Measurements from ENCODE around the gene NT5DC2. TPM values are rescaled to one million over a fixed set of nuclear protein-coding genes. Genes with fewer than 3 reads are reported as not detected.

Gene NT5DC2
- total RNA-seq, 1 donor from 2014 or later, result 392 TPM

- no peak for TF ChIP-seq CTCF (conservative IDR thresholded peaks at IDR 0.05)
- peaks cover 9% of the 10 kb centered on the region for H3K36me3 Mint-ChIP-seq (ENCODE audit: low read depth)
- no peaks in the 10 kb centered on the region for H3K9me3 Mint-ChIP-seq
- peaks cover 54% of the 10 kb centered on the region for H3K4me1 Mint-ChIP-seq
- DNase-seq (ENCODE audit: low read depth, low spot score), result peak; percentile 91
- H3K27ac Mint-ChIP-seq (ENCODE audit: unreplicated experiment), result peak within 1 kb of the TSS; percentile 98
- H3K4me3 Mint-ChIP-seq, result peak within 1 kb of the TSS; percentile 99
- peaks cover 2% of the 10 kb centered on the region for H3K27me3 Mint-ChIP-seq (ENCODE audit: low read depth)
Observed at GRCh38 chr3:52536369-52537164, 2.9 kb upstream of the NT5DC2 start, which contains the start of gene UQCC5. TSS of gene UQCC5 (plus strand) at chr3:52536605. CDS start at chr3:52536756, 151 bp downstream.

- Mint-ChIP-seq H3K4me1 (peaks cover 54% of the 10 kb centered on the region), H3K27me3 (ENCODE audit: low read depth) (peaks cover 2% of the 10 kb centered on the region)
- TF ChIP-seq CTCF (conservative IDR thresholded peaks at IDR 0.05), result no peak
Observed at GRCh38 chr3:52536112-52536368, 2.4 kb upstream of the NT5DC2 start.

GRCh38 chr3:52535411-52536111 is 1.9 kb upstream of the NT5DC2 start:
- H3K4me3 Mint-ChIP-seq, result peak overlapping the region; percentile 99
- DNase-seq (ENCODE audit: low read depth, low spot score), result no peak
- H3K27me3 Mint-ChIP-seq (ENCODE audit: low read depth), result peaks cover 2% of the 10 kb centered on the region
- H3K4me1 Mint-ChIP-seq, result peaks cover 54% of the 10 kb centered on the region
- H3K36me3 Mint-ChIP-seq (ENCODE audit: low read depth), result peaks cover 9% of the 10 kb centered on the region
- H3K27ac Mint-ChIP-seq (ENCODE audit: unreplicated experiment), result no peak overlapping the region
- H3K9me3 Mint-ChIP-seq, result no peaks in the 10 kb centered on the region
- no peak for TF ChIP-seq CTCF (conservative IDR thresholded peaks at IDR 0.05)

More at GRCh38 chr3:52536112-52536368, 2.4 kb upstream of the NT5DC2 start:
- no peak overlapping the region for H3K27ac Mint-ChIP-seq (ENCODE audit: unreplicated experiment)
- H3K9me3 Mint-ChIP-seq, result no peaks in the 10 kb centered on the region
- no peak for DNase-seq (ENCODE audit: low read depth, low spot score)
- peak overlapping the region; percentile 99 for H3K4me3 Mint-ChIP-seq
- H3K36me3 Mint-ChIP-seq (ENCODE audit: low read depth), result peaks cover 9% of the 10 kb centered on the region

GRCh38 chr3:52534281-52535183 is 875 bp upstream of the NT5DC2 start:
- Mint-ChIP-seq H3K9me3 (no peaks in the 10 kb centered on the region), H3K27me3 (ENCODE audit: low read depth) (peaks cover 2% of the 10 kb centered on the region), H3K27ac (ENCODE audit: unreplicated experiment) (peak overlapping the region; percentile 99), H3K36me3 (ENCODE audit: low read depth) (peaks cover 9% of the 10 kb centered on the region), H3K4me3 (peak overlapping the region; percentile 99), H3K4me1 (peaks cover 57% of the 10 kb centered on the region)
- no peak for TF ChIP-seq CTCF (conservative IDR thresholded peaks at IDR 0.05)
- DNase-seq (ENCODE audit: low read depth, low spot score), result peak; percentile 23
